ENCODE data around the gene GBP6.
"Not testable (repeated sequence)": the region's sequence is repeated elsewhere in the genome, so short reads cannot be mapped to it uniquely, and the experiment has no call there.

GBP6 gene

DNA sequence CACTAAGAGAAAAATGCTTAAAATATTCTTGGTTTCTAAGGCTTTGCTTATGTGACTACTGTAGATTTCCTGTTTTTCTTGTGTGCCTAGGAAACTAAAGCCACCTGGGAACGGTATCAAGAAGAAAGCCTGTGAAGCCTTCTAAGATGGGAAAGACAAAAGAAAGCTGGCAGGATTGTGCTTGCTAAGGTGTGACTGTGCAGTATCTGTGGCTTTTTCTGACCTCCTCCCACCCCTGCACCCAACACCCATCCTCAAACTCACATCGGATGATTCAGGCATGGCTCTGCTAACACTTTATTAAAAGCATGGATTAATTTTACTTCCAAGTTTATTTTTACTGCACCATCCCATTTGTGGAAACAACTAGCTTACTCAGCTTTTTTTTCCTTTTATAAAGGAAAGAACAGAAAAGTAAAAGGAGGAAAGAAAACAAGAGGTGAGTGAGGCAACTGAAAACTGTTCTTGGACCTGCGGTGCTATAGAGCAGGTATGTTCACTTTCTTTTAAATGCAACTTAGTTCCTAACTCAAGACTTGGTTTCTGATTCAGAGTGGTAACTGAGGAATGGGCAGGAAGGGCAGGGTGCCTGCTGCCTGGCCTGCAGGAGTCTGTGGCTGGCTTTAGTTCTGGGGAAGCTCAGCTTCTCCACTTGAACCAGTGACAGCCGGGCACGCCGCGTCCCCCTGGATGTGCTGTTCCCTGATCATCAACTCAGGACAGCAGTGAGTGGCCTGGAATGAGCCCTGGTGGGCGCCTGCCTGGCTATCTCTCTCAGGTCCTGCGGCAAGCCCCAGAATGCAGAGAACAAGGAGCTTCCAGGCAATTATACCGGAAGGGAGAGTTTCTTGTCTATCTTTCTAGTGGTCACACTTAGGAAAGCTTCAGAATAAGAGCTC, at the start of gene GBP6:
GBP6 (plus strand) TSS at position 422 of the 899 bp plus-strand sequence. CDS start 4,493 bp downstream, outside the sequence.
- no peak within 1 kb of the TSS for H3K9ac ChIP-seq (ENCODE audit: low read depth in 1 of 2, low read length in 2 of 2)
- H3K4me3 ChIP-seq (ENCODE audit: low read depth in 1 of 2, low read length in 2 of 2), result no peak within 1 kb of the TSS
- H3K27me3 ChIP-seq (ENCODE audit: control insufficient read depth in 1 of 2, insufficient read depth in 2 of 2, low read length in 2 of 2), result no peaks in the 10 kb centered on the region
- no peak within 1 kb of the TSS for H3K27ac ChIP-seq (ENCODE audit: low read depth, low read length)
- H3K36me3 ChIP-seq (ENCODE audit: control insufficient read depth in 1 of 2, insufficient read depth in 2 of 2, low read length in 2 of 2), result no peaks in the 10 kb centered on the region
- no peaks in the 10 kb centered on the region for H3K9me3 ChIP-seq (ENCODE audit: control insufficient read depth in 1 of 2, low read length in 2 of 2)
- H3K4me1 ChIP-seq (ENCODE audit: control insufficient read depth in 1 of 2, insufficient read depth in 2 of 2, low read length in 2 of 2), result peaks cover 0 to 4% of the 10 kb centered on the region in 2 donors

- no peak overlapping the region for H3K4me3 ChIP-seq (ENCODE audit: low read depth in 1 of 2, low read length in 2 of 2)
- H3K27me3 ChIP-seq (ENCODE audit: control insufficient read depth in 1 of 2, insufficient read depth in 2 of 2, low read length in 2 of 2), result no peaks in the 10 kb centered on the region
These were observed 41.5 kb upstream of the GBP6 start for GRCh38 chr1:89322402-89322801.

DNA sequence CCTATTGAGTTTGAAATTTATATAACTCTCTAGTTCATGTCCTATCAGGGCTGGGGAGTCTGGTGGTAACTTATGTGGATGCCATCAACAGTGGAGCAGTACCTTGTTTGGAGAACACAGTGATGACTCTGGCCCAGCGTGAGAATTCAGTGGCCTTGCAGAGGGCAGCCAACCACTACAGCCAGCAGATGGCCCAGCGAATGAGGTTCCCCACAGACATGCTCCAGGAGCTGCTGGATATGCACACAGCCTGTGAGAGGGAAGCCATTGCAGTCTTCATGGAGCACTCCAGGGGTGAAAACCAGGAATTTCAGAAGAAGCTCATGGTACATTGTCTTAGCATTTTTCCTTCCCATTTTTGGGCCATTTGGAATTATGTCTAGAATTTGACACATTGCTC, 32.0 kb upstream of the GBP6 start:
- no peaks in the 10 kb centered on the region for H3K36me3 ChIP-seq (ENCODE audit: control insufficient read depth in 1 of 2, insufficient read depth in 2 of 2, low read length in 2 of 2)
- H3K9ac ChIP-seq (ENCODE audit: low read depth in 1 of 2, low read length in 2 of 2), result no peak overlapping the region
- H3K27ac ChIP-seq (ENCODE audit: low read depth, low read length), result no peak overlapping the region
- no peaks in the 10 kb centered on the region for H3K9me3 ChIP-seq (ENCODE audit: control insufficient read depth in 1 of 2, low read length in 2 of 2)
- no peaks in the 10 kb centered on the region for H3K27me3 ChIP-seq (ENCODE audit: control insufficient read depth in 1 of 2, insufficient read depth in 2 of 2, low read length in 2 of 2)
- H3K4me3 ChIP-seq (ENCODE audit: low read depth in 1 of 2, low read length in 2 of 2), result no peak overlapping the region
- no peaks in the 10 kb centered on the region for H3K4me1 ChIP-seq (ENCODE audit: control insufficient read depth in 1 of 2, insufficient read depth in 2 of 2, low read length in 2 of 2)

More at GRCh38 chr1:89322402-89322801, 41.5 kb upstream of the GBP6 start:
- Histone ChIP-seq H3K27ac (ENCODE audit: low read depth, low read length) (no peak overlapping the region), H3K36me3 (ENCODE audit: control insufficient read depth in 1 of 2, insufficient read depth in 2 of 2, low read length in 2 of 2) (no peaks in the 10 kb centered on the region), H3K9me3 (ENCODE audit: control insufficient read depth in 1 of 2, low read length in 2 of 2) (no peaks in the 10 kb centered on the region), H3K4me1 (ENCODE audit: control insufficient read depth in 1 of 2, insufficient read depth in 2 of 2, low read length in 2 of 2) (no peaks in the 10 kb centered on the region), H3K9ac (ENCODE audit: low read depth in 1 of 2, low read length in 2 of 2) (no peak overlapping the region)

DNA sequence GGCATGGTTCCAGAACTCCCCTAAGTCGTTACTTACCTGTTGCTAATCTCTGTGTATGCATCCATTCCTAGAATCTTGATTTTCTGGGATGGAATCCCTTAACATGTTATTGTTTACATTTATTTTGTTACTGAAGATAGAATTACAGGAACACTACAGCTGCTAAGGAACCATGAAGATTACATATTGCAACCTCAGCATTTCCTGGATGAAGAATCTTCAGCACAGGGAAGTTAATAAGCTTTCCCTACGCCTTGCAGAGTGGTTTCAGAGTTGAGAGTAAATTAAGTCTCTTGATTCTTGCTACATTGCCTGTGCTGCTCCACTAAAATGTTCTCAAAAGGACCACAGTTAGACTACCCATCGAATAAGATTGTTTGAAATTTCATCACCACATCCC, 31.4 kb upstream of the GBP6 start:
- Histone ChIP-seq H3K4me1 (ENCODE audit: control insufficient read depth in 1 of 2, insufficient read depth in 2 of 2, low read length in 2 of 2) (no peaks in the 10 kb centered on the region), H3K9me3 (ENCODE audit: control insufficient read depth in 1 of 2, low read length in 2 of 2) (no peaks in the 10 kb centered on the region), H3K9ac (ENCODE audit: low read depth in 1 of 2, low read length in 2 of 2) (no peak overlapping the region), H3K27ac (ENCODE audit: low read depth, low read length) (no peak overlapping the region), H3K36me3 (ENCODE audit: control insufficient read depth in 1 of 2, insufficient read depth in 2 of 2, low read length in 2 of 2) (no peaks in the 10 kb centered on the region), H3K4me3 (ENCODE audit: low read depth in 1 of 2, low read length in 2 of 2) (no peak overlapping the region), H3K27me3 (ENCODE audit: control insufficient read depth in 1 of 2, insufficient read depth in 2 of 2, low read length in 2 of 2) (no peaks in the 10 kb centered on the region)

DNA sequence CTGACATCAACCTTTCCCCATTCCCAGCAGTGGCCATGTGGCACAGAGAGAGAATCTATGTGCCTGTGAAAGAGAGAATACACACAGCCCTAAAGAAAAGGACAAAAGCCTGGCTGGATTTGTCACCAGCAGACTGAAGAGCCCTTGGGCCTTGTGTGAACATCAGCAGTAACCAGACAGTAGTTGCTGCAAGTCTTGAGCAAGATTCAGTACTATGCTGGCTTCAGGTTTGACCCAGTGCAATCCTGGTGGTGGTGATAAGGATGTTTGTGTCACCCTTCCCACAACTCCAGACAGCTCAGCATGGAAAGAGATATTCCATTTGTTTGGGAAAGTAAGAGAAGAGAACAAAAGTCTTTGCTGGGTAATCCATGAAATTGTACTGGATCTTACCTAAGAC, 28.4 kb upstream of the GBP6 start:
- no peak overlapping the region for H3K9ac ChIP-seq (ENCODE audit: low read depth in 1 of 2, low read length in 2 of 2)
- no peak overlapping the region for H3K27ac ChIP-seq (ENCODE audit: low read depth, low read length)
- no peaks in the 10 kb centered on the region for H3K27me3 ChIP-seq (ENCODE audit: control insufficient read depth in 1 of 2, insufficient read depth in 2 of 2, low read length in 2 of 2)
- no peak overlapping the region for H3K4me3 ChIP-seq (ENCODE audit: low read depth in 1 of 2, low read length in 2 of 2)
- H3K4me1 ChIP-seq (ENCODE audit: control insufficient read depth in 1 of 2, insufficient read depth in 2 of 2, low read length in 2 of 2), result no peaks in the 10 kb centered on the region
- H3K36me3 ChIP-seq (ENCODE audit: control insufficient read depth in 1 of 2, insufficient read depth in 2 of 2, low read length in 2 of 2), result no peaks in the 10 kb centered on the region
- no peaks in the 10 kb centered on the region for H3K9me3 ChIP-seq (ENCODE audit: control insufficient read depth in 1 of 2, low read length in 2 of 2)

DNA sequence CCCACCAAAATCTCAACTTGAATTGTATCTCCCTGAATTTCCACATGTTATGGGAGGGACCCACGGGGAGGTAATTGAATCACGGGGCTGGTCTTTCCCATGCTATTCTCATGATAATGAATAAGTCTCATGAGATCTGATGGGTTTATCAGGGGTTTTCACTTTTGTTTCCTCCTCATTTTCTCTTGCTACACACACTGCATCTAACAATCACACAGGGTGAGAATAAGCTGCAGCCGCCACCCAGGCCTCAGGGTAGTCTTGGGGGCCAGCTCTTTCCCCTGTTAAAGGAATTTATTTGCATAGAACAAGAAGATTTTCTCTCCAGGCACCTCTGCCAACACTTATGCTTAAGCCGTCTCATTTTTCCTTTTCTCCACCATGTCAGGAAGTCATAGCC, 26.0 kb upstream of the GBP6 start:
- no peaks in the 10 kb centered on the region for H3K4me1 ChIP-seq (ENCODE audit: control insufficient read depth in 1 of 2, insufficient read depth in 2 of 2, low read length in 2 of 2)
- no peak overlapping the region for H3K9ac ChIP-seq (ENCODE audit: low read depth in 1 of 2, low read length in 2 of 2)
- no peak overlapping the region for H3K4me3 ChIP-seq (ENCODE audit: low read depth in 1 of 2, low read length in 2 of 2)
- no peaks in the 10 kb centered on the region for H3K9me3 ChIP-seq (ENCODE audit: control insufficient read depth in 1 of 2, low read length in 2 of 2)
- H3K36me3 ChIP-seq (ENCODE audit: control insufficient read depth in 1 of 2, insufficient read depth in 2 of 2, low read length in 2 of 2), result no peaks in the 10 kb centered on the region
- no peaks in the 10 kb centered on the region for H3K27me3 ChIP-seq (ENCODE audit: control insufficient read depth in 1 of 2, insufficient read depth in 2 of 2, low read length in 2 of 2)
- no peak overlapping the region for H3K27ac ChIP-seq (ENCODE audit: low read depth, low read length)

- Histone ChIP-seq H3K4me3 (ENCODE audit: low read depth in 1 of 2, low read length in 2 of 2) (no peak overlapping the region), H3K9me3 (ENCODE audit: control insufficient read depth in 1 of 2, low read length in 2 of 2) (no peaks in the 10 kb centered on the region), H3K9ac (ENCODE audit: low read depth in 1 of 2, low read length in 2 of 2) (no peak overlapping the region), H3K4me1 (ENCODE audit: control insufficient read depth in 1 of 2, insufficient read depth in 2 of 2, low read length in 2 of 2) (no peaks in the 10 kb centered on the region), H3K36me3 (ENCODE audit: control insufficient read depth in 1 of 2, insufficient read depth in 2 of 2, low read length in 2 of 2) (no peaks in the 10 kb centered on the region), H3K27ac (ENCODE audit: low read depth, low read length) (no peak overlapping the region), H3K27me3 (ENCODE audit: control insufficient read depth in 1 of 2, insufficient read depth in 2 of 2, low read length in 2 of 2) (no peaks in the 10 kb centered on the region)
These were observed 24.8 kb upstream of the GBP6 start for GRCh38 chr1:89339039-89339438.

DNA sequence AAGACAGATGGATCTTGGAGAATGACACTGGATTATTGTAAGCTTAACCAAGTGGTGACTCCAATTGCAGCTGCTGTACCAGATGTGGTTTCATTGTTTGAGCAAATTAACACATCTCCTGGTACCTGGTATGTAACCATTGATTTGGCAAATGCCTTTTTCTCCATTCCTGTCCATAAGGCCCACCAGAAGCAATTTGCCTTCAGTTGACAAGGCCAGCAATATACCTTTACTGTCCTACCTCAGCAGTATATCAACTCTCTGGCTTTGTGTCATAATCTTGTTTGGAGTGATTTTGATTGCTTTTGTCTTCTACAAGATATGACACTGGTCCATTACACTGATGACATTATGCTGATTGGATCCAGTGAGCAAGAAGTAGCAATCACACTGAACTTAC, 18.4 kb upstream of the GBP6 start:
- not testable (repeated sequence) for H3K4me1 ChIP-seq (ENCODE audit: control insufficient read depth in 1 of 2, insufficient read depth in 2 of 2, low read length in 2 of 2); H3K9me3 ChIP-seq (ENCODE audit: control insufficient read depth in 1 of 2, low read length in 2 of 2); H3K27ac ChIP-seq (ENCODE audit: low read depth, low read length)

DNA sequence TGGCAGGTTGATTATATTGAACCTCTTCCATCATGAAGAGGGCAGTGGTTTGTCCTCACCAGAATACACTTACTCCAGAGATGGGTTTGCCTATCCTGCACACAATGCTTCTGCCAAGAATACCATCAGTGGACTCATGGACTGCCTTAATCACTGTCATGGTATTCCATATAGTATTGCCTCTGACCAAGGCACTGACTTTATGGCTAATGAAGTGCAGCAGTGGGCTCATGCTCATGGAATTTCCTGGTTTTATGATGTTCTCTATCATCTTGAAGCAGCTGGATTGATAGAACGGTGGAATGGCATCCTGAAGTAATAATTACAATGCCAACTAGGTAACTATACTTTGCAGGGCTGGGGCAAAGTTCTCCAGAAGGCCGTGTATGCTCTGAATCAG, 16.6 kb upstream of the GBP6 start:
- no peak overlapping the region for H3K27ac ChIP-seq (ENCODE audit: low read depth, low read length)
- no peaks in the 10 kb centered on the region for H3K4me1 ChIP-seq (ENCODE audit: control insufficient read depth in 1 of 2, insufficient read depth in 2 of 2, low read length in 2 of 2)
- H3K36me3 ChIP-seq (ENCODE audit: control insufficient read depth in 1 of 2, insufficient read depth in 2 of 2, low read length in 2 of 2), result no peaks in the 10 kb centered on the region
- no peaks in the 10 kb centered on the region for H3K27me3 ChIP-seq (ENCODE audit: control insufficient read depth in 1 of 2, insufficient read depth in 2 of 2, low read length in 2 of 2)
- H3K4me3 ChIP-seq (ENCODE audit: low read depth in 1 of 2, low read length in 2 of 2), result no peak overlapping the region
- H3K9ac ChIP-seq (ENCODE audit: low read depth in 1 of 2, low read length in 2 of 2), result no peak overlapping the region
- no peaks in the 10 kb centered on the region for H3K9me3 ChIP-seq (ENCODE audit: control insufficient read depth in 1 of 2, low read length in 2 of 2)

More for the DNA sequence above, 18.4 kb upstream of the GBP6 start:
- H3K4me3 ChIP-seq (ENCODE audit: low read depth in 1 of 2, low read length in 2 of 2); H3K36me3 ChIP-seq (ENCODE audit: control insufficient read depth in 1 of 2, insufficient read depth in 2 of 2, low read length in 2 of 2); H3K27me3 ChIP-seq (ENCODE audit: control insufficient read depth in 1 of 2, insufficient read depth in 2 of 2, low read length in 2 of 2); H3K9ac ChIP-seq (ENCODE audit: low read depth in 1 of 2, low read length in 2 of 2): not testable (repeated sequence)

GRCh38 chr1:89350298-89350697, 13.6 kb upstream of the GBP6 start:
- Histone ChIP-seq H3K27me3 (ENCODE audit: control insufficient read depth in 1 of 2, insufficient read depth in 2 of 2, low read length in 2 of 2) (no peaks in the 10 kb centered on the region), H3K9me3 (ENCODE audit: control insufficient read depth in 1 of 2, low read length in 2 of 2) (no peaks in the 10 kb centered on the region)

More at GRCh38 chr1:89350298-89350697, 13.6 kb upstream of the GBP6 start:
- H3K9ac ChIP-seq (ENCODE audit: low read depth in 1 of 2, low read length in 2 of 2), result no peak overlapping the region
- no peak overlapping the region for H3K27ac ChIP-seq (ENCODE audit: low read depth, low read length)
- no peaks in the 10 kb centered on the region for H3K36me3 ChIP-seq (ENCODE audit: control insufficient read depth in 1 of 2, insufficient read depth in 2 of 2, low read length in 2 of 2)
- no peaks in the 10 kb centered on the region for H3K4me1 ChIP-seq (ENCODE audit: control insufficient read depth in 1 of 2, insufficient read depth in 2 of 2, low read length in 2 of 2)
- H3K4me3 ChIP-seq (ENCODE audit: low read depth in 1 of 2, low read length in 2 of 2), result no peak overlapping the region
